HG03460 (cell line): ENCODE results near the gene STPG1.

ENCODE experiments used
- ATAC-seq: cut with Tn5 transposase; IDR thresholded peaks from one replicate; pipeline ENCODE4 v1.9.1; 2021; ENCODE audit not compliant: unreplicated experiment

The STPG1 gene

DNA sequence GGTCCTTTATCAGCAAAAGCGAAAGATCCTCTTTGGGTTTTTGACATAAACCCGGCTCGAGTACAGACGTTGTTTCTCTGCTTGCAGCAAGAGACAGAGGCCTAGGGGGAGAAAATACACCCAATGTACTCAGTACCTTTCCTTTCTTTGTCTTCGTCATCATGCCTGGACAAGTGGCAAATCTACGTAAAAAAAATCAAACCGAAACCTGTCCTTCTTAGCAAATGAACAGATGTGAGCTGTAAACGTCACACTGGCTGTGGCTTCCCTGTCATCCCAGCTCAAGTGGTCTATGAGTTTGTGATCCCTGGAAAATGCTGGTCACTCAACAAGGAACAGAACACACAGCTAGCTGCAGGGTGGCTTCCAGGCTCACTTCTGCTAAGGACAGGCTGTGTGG lies 39.9 kb downstream of the STPG1 start:
- no peak for ATAC-seq

DNA sequence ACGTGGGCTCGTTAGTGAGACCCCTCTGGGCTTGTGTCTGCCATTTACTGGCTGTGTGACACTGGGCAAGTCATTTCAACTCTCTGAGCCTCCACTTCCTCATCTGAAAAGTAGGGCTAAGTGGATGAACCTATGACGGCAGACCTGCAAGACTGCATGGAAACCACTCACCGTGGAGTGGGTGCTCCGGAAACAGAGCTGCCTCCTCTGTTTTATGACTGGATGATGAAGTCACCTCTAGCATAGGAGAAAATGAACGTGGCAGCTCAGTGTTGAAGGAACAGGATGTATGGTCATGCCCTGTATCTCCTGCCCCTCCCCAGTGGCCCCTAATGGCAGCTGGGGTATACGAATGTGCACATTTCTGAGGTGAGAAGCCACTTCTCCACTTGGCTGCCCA lies 40.5 kb downstream of the STPG1 start:
- no peak for ATAC-seq

DNA sequence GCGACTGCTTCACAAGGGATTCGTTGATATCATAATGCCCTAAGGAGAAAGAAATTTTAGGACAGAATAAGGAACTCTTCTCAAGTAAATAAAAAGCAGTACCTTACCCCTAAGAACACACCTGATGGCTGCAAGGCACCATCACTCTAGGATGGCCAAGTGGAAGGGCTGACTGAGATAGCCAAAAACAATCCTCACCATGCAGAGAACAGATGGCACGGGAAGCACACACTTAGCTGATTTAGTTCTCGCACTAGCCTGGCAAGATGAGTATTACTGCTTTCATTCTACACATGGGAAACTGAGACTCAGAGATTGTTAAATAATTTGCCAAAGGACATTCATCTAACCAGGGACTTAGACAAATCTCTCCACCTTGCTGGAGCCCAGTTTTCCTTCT lies 43.8 kb downstream of the STPG1 start:
- ATAC-seq, result no peak

DNA sequence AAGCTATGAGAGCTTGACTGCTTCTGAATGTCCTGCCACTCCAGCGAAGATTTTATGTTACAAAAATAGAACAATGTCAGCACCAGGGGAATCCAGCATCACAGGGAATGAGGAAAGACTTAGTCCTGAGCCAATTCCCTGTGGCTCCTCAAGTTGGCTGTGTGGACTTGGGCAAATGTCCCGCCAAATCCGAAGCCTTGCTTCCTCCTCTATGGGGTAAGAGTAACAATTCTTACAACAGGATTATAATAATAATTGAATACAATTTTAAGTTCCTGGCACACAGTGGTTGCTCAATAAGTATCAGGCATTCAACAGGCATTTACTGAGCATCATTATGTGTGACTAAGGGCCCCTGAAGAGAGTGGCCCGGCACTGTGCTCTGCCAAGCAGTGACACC lies 44.4 kb downstream of the STPG1 start:
- no peak for ATAC-seq

DNA sequence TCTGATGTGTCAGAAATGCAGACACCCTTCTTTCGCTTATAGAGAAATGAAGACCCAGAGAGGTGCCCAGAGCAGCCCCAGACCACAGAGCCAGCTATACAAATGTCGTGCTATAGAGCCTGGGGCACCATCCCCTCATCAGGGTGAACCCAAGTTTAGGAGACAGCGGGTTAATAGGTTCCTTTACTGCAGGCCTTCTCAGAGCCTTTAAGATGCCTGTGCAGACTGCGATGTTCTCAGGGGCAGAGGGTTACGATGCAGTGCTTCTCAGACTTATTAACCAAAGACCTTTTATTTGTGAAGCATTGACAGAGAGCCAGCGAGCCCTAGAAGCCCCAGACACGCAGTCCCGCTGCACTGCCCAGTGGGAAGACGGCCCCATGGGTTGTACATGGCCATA lies 46.9 kb downstream of the STPG1 start:
- ATAC-seq, result no peak

DNA sequence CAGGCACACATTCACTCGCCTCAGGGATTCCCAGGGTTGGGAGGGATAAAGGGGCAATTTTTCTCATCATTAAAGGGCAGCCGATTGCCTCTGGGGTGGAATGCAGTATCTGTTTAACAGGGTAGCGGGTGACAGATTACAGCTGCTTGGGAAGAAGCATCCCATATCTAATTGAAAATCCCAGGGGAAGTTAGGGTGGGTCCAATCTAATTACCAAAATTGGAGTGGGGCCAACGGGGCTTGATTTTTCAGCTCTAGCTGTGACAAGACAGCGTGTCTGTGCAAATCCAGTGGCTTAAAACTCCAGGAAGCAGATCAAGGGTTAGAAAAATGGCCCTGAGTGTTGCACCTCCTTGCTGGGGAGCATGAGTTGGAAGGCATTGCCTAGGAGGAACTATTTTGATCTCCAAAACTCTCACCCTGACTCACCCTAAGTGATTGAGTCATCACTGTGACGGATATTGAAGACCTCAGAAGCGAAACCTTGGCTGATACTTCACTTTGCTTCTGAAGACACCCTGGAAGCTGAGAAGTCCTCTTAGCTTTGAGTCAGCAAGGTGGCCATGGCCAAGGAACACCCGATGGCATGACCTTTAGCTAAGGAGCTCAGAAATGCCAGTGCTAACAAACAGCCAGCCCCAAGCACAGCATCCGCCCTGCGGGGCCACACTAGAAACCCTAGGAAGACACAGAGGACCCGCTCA lies 48.5 kb downstream of the STPG1 start:
- no peak for ATAC-seq

DNA sequence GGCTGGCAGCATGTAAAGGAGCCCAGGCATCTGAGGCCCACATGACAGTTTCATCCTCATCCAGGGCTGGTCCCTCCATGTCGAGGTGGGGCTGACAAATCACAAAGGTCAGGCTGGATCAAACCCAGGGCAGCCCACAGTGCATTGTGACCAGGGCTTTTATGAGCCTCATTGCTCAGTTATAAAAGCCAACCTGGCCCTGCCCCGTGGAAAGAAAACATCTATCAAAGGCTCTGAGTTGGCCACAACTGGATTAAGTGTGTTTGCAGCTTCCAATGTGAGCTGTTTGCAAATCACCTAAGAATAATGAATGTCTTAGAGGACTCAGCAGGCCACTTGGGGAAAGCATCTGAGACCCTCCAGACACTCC lies 49.0 kb downstream of the STPG1 start:
- no peak for ATAC-seq

DNA sequence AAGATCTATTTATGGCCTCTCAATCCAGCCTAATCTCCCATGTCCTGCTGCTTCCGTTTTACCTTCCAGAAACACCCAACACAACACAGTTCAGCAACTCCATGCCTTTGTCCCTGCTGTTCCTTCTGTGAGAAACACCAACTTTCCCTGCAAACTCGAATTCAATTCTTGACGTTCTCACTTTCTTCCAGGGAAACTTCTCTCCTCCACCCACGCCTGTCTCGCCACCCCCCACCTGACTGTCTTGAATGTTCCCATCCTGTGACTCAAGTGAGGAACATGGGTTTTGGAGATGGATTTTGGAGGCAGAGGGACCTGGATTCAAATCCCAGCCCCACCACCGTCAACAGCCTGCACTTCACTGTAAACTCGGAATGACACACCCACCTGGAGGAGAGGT lies 49.6 kb downstream of the STPG1 start:
- ATAC-seq, result no peak

DNA sequence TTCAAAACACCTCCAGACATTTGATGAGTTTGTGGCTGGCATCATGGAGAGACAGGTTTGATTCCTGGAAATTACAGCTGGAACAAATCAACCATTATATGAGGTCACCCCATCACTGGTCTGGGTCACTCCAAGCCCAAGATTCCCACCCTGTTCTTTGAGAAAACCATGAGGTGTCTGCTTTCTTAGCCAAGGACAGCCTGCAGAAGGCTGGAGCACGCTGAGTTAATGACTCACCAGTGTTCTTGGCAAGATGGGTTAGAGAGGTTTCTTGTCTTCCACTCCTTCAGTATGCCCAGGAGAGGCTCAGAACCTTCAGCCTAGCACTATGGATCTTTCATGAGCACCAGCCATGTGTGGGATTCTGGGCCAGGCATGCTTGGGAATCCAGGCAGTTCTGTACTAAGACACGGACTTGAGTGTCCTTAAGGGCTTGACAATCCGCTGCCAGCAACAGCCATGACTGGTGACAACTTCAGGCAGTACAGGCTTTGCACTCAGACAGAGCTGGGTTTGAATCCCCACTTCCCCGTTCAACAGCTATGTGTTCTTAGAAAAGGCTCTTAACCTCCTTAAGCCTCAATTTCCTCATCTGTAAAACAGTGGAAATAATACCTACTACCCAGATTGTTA lies 50.5 kb downstream of the STPG1 start:
- ATAC-seq, result no peak

DNA sequence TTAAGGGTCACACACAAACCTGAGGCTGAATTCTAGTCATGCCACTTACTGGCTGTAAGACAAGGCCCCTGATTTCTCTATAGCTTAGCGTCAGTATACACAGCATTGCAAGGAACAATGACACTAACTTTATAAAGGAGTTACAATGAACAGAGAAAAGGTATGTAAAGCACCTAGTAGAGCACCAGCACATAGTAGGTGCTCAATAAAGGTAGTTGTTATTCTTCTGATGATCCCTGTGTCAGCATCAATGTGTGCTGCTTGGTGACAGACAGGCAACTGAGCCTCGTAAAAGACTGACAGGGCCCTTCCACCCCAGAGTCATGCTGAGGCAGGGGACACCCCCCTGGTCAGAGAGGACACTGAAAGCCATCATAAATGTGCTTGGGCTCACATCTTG lies 51.2 kb downstream of the STPG1 start:
- ATAC-seq, result no peak

DNA sequence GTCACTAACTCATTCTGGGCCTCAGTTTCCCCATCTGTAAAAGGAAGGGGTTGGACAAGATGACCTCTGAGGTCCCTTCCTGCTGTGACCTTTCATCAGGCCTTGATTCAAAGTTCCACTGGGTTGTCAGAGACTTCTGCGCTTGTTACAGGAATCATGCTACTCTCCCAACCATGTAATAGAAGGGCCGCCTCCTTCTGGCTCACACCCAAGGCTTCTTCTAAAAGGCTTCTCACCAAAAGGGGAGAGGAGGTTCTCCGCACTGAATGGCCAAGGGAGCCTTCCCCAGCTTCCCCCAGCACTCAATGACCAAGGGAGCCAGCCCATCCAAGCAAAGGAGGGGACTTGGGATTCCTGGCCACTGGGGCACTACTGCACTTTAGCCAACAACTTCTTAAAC lies 51.8 kb downstream of the STPG1 start:
- no peak for ATAC-seq

DNA sequence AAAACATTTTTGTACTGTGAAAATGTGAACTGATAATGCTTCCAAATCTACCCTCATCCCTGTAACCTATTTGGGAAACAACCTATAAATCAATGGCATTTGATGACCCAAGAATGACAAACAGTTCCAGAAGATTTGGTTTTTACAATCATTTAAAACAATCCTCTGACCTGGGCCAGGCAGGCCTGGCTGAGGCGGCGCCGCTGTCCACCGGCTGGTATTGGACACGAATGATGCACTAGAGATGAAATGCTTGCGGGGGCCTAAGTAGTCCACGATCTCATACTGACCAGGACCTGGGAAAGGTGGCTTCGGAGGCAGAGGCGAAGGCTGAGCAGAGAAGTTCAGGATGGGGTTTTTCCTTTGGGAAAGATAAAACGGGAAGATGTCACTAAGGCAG lies 52.9 kb downstream of the STPG1 start:
- no peak for ATAC-seq

DNA sequence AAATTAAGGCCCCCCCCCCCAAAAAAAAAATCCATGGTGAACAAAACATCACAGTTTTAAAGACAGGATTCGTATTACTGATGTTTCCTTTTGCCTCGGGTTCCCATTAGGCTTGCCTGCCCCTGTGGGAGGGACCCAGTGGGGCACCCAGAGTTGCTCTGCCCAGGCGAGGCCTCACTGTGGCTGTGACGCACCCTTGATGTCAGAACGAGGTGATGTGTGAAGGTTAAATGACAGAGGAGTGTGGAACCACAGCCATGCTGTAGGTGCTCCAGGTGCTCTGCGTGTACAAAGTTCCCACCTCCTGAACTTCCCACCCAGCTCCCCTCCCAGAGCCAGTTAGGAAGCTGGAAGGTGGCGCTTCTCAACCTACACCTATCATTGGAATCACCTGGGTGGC lies 56.5 kb downstream of the STPG1 start:
- no peak for ATAC-seq

DNA sequence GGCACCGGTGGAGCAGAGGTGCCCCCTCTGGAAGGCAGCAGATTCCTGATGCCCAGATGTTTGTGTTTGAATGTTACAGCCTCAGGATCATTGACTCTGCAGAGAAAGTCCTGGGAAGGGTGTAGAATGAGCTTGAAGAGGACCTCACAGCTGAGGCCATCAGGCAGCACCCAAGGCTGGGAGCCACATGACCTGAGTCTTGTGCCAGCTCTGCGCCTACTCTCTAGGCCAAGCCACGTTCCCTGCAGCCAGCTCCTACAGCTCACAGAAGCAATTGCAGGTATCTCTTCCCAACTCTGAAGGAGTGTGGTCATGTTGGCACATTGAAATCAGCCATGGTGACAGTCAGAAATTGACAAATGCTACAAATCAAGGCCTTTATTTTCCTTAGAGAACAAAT lies 58.1 kb downstream of the STPG1 start:
- ATAC-seq, result no peak

DNA sequence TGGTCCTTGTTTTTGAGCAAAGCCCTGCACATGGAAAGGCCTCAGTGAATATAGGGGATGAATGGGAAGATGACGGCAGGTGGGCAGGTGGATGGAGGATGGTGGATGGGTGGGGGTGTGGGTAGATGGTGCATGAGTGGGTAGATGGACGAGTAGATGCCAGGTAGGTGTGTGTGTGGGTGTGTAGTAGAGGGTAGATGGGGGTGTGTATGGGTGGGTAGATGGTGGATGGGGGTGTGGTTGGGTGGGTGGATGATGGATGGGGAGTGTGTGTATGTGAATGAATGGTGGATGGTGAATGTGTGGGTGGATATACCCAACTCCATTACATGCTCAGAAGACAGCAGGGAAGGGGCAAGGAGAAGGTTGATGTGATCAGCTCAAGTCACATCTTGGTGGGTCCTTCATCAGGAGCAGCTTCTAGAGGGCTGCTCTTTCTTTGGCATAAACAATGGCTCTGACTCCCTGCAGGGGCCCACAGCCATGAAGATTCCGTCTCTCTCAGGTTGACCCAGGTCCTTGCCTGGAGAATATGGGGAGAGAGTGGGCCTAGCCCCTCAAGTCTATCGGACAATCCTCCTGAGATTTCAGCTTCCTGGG lies 60.2 kb downstream of the STPG1 start:
- no peak for ATAC-seq

DNA sequence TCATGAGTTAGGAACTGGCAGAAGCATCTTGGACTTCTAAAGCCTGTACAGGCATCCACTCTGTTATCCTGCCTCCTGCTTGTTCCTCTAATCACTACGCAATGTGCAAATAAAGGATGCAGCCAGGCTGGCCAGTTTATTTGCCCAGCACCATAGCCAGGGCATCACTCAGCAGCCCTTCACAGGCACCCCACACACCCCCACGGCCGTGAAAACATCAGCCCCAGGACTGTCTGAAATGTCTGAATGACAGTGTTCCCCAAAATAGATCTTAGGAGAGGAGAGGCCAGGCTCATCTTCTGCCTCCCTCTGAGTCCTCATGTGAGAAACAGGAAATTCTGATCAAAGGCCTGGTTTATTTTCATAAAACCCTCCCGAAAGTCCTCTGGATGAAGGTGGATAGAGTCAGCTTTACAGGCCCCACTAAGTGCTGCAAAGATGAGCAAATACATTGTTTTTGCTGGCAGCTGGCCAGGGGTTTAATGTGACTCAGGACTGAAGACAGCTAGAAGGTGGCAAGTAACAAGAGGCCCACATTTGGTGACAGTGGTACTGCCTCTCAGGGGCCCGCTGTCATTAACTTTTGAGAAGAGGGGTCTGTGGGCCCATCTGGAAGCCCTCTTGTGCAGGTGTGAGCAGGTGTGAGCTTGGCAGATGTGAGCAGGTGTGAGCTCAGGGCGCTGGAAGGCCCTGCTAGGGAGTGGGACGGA lies 61.5 kb downstream of the STPG1 start:
- ATAC-seq, result no peak

DNA sequence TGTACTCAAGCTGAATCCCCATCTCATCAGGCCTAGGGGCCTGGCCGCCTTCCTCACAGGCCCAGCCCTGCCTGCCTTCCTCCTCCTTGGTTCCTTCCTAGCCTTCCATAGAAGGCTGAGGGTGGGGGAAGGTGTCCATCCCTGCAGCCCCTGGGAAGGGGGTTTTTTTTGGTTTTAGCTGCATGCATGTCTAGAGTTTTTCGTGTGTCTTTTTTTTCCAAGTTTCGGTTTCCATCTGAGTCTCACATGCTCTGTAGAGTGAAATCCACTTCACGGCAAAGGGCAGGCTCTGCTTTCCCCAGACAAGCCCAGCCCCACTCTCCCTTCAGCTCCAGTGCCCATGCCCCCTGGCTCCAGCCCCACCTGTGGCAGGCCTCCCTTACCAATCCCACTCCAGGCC lies 62.3 kb downstream of the STPG1 start:
- no peak for ATAC-seq

DNA sequence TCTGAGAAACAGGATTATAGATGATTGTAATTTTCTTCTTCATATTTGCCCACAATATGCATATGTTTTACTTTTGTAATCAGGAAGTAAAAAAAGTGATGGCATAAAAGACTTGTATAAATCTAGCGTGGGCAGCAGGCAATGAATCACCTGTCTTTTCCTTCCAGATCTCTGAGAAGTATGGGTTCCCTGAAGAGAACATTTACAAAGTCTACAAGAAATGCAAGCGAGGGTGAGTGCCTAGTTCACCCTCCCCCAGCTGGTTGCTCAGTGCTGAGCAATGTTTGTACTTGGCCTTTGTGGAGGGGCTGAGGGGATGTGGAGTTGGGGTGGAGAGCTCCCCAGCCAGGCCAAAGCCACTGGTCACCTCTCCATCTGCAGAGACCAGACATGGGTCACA lies 63.7 kb downstream of the STPG1 start:
- ATAC-seq, result no peak

DNA sequence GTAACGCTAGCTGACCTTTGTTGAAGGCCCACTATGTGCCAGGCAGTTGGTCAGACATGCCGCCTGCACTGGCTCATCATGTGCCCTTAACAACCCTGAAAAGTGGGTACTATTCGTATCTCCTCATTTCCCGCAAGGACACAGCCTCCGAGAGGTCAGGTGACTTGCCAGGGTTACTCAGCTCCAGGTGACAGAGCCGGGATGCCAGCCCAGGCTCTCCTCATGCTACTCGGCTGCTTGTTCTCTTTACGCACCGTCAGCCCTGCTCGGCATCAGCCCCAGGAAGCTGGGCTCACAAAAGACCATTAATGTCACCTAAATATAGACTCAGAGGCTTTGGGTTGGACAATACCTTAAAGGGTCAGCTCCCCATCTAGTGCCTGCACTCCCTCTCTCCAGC lies 65.4 kb downstream of the STPG1 start:
- ATAC-seq, result no peak

DNA sequence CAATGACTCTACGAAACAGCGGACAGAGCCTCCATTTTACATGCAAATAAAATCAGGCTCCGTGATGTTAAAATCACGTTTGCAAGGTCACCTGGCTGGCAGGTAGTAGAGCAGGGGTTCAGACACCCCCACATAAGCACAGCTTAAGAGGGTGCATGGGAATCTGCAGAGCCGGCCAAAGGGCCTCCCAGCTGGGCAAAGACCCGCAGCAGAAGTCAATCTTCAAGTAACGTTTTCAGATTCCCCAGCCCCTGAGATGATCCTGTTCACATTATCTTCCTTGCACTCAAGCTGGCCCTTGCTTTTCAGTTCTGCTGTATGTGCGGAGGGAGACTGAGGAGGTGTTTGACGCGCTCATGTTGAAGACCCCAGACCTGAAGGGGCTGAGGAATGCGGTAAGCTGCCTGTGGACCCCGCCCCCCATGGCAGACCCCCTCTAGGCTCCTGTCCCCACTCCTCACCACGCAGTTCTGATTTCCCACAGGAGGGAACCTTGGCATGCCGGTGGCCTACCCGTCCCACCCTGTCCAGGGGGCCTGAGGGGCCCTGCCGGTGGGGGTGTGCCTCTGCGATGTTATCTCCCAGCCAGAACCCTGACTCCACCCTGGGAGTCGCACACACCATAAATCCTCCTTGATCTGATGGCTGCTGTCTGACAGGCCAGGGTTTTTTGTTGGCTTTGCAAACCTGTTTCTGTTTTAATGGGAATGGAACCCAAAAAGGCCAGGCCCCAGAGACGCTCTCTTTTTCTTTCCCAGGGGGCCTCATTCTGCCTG lies 66.2 kb downstream of the STPG1 start:
- no peak for ATAC-seq

DNA sequence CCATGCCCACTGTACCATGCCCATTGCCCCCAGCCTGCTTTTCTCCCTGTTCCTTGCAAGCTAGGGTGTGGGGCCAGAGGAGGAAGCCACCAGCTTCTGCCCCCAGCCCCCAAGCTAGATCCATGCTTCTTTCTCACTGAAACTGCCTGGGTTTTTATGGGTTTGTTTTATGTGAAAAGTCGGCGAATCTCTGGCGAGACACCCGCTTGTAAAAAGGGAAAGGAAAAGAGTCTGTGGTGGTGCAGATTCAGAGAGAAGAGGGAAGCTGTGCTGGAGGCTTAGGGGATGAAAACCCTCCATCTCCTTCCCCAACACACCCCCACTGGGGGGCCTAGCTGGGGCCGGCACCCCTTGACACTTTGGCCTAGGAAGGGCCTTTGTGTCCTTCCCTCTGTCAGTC lies 68.2 kb downstream of the STPG1 start:
- no peak for ATAC-seq
